ENCODE measurements around the gene LRPPRC. TPM values are rescaled to one million over a fixed set of nuclear protein-coding genes. Genes with fewer than 3 reads are reported as not detected.

The LRPPRC gene
- total RNA-seq, 1 experiment from 2014 or later: 253 TPM

DNA sequence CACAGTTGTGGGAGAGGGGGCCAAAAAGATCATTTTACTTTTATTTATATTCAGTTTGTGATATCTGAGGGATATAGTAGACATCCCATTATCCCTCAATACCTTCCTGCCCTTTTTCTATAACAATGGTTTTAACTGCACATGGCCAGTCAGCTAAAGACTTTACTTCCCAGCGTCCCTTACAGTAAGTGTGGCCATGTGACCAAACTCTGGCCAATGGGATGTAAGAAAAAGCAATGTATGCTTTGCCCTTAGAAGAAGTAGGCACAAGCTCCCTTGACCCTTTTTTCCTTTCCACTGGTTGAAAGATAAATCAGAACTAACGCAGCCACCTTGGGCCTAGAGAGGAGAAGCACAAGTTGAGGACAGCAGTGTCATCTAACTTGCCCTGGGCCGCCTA lies 44.6 kb upstream of the LRPPRC start (continued):
- TF ChIP-seq JAZF1 (CRISPR knock-in tag; IDR thresholded peaks at IDR 0.05): no peak
- no peak for TF ChIP-seq ZNF138 (CRISPR knock-in tag; conservative IDR thresholded peaks at IDR 0.05)
- TF ChIP-seq, protein P1, sequence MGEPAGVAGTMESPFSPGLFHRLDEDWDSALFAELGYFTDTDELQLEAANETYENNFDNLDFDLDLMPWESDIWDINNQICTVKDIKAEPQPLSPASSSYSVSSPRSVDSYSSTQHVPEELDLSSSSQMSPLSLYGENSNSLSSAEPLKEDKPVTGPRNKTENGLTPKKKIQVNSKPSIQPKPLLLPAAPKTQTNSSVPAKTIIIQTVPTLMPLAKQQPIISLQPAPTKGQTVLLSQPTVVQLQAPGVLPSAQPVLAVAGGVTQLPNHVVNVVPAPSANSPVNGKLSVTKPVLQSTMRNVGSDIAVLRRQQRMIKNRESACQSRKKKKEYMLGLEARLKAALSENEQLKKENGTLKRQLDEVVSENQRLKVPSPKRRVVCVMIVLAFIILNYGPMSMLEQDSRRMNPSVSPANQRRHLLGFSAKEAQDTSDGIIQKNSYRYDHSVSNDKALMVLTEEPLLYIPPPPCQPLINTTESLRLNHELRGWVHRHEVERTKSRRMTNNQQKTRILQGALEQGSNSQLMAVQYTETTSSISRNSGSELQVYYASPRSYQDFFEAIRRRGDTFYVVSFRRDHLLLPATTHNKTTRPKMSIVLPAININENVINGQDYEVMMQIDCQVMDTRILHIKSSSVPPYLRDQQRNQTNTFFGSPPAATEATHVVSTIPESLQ (CRISPR knock-in tag; IDR thresholded peaks at IDR 0.05): no peak

GRCh38 chr2:44038277-44038676 lies 42.5 kb upstream of the LRPPRC start:
- Mint-ChIP-seq H3K27me3 (ENCODE audit: low read depth) (no peaks in the 10 kb centered on the region), H3K36me3 (no peaks in the 10 kb centered on the region), H3K4me1 (peaks cover 15% of the 10 kb centered on the region), H3K27ac (no peak overlapping the region), H3K9me3 (no peaks in the 10 kb centered on the region), H3K4me3 (no peak overlapping the region)
- ATAC-seq: no peak
- TF ChIP-seq CTCF (IDR thresholded peaks at IDR 0.05) (no peak), JUN (CRISPR knock-in tag; IDR thresholded peaks at IDR 0.05) (no peak), ZNF138 (CRISPR knock-in tag; conservative IDR thresholded peaks at IDR 0.05) (no peak), FOXJ3 (CRISPR knock-in tag; IDR thresholded peaks at IDR 0.05; ENCODE audit: borderline replicate concordance) (no peak), IRF2 (CRISPR knock-in tag; IDR thresholded peaks at IDR 0.05; ENCODE audit: borderline replicate concordance, low read depth) (no peak), ZNF532 (CRISPR knock-in tag; IDR thresholded peaks at IDR 0.05; ENCODE audit: borderline replicate concordance) (no peak), ZNF219 (CRISPR knock-in tag; IDR thresholded peaks at IDR 0.05; ENCODE audit: borderline replicate concordance) (no peak), ZNF232 (CRISPR knock-in tag; IDR thresholded peaks at IDR 0.05) (no peak), CREB1 (CRISPR knock-in tag; IDR thresholded peaks at IDR 0.05) (no peak)
- TF ChIP-seq, protein P2, sequence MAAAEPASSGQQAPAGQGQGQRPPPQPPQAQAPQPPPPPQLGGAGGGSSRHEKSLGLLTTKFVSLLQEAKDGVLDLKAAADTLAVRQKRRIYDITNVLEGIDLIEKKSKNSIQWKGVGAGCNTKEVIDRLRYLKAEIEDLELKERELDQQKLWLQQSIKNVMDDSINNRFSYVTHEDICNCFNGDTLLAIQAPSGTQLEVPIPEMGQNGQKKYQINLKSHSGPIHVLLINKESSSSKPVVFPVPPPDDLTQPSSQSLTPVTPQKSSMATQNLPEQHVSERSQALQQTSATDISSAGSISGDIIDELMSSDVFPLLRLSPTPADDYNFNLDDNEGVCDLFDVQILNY (CRISPR knock-in tag; IDR thresholded peaks at IDR 0.05): no peak
- CTCF ChIA-PET: interaction anchor here (1.0 to 1.8 kb wide), 3 partner anchors 24 to 918 kb away, joined by 3 to 5 read pairs (median 4); no protein-coding TSS in a partner anchor
- POLR2A ChIA-PET: interaction anchor here (0.8 kb wide), 1 partner anchor 721 kb away, joined by 4 read pairs; no protein-coding TSS in a partner anchor
- DNase-seq (ENCODE audit: low spot score): no peak

DNA sequence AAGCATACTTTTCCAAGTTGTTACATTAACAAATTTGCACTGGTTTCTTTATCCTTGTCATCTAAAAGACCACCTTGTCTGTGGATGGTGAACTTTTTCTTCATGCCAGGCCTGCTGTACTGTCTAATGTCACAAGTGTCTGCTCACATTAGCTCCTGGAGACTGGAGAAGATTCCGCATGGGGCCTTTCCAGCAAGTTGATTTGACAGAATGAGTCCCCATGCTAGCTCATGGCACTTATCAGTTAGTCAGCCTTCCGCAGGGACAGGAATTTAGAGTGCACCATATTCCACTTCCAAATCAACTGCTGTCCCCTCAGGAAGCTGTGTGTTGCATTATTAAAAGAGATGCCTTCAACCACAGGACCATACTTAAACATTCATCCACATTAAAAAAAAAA lies 41.4 kb upstream of the LRPPRC start:
- DNase-seq (ENCODE audit: low spot score): no peak
- Mint-ChIP-seq H3K27me3 (ENCODE audit: low read depth) (no peaks in the 10 kb centered on the region), H3K36me3 (no peaks in the 10 kb centered on the region), H3K4me1 (peaks cover 15% of the 10 kb centered on the region), H3K9me3 (no peaks in the 10 kb centered on the region), H3K4me3 (no peak overlapping the region), H3K27ac (no peak overlapping the region)
- TF ChIP-seq CREB1 (CRISPR knock-in tag; IDR thresholded peaks at IDR 0.05) (no peak), SOX15 (CRISPR knock-in tag; IDR thresholded peaks at IDR 0.05) (no peak), ZBTB21 (CRISPR knock-in tag; IDR thresholded peaks at IDR 0.05; ENCODE audit: borderline replicate concordance) (no peak), USF2 (CRISPR knock-in tag; IDR thresholded peaks at IDR 0.05) (no peak), ELF4 (CRISPR knock-in tag; IDR thresholded peaks at IDR 0.05; ENCODE audit: low read depth) (no peak), TP53 (CRISPR knock-in tag; IDR thresholded peaks at IDR 0.05) (no peak)
- TF ChIP-seq, protein P3, sequence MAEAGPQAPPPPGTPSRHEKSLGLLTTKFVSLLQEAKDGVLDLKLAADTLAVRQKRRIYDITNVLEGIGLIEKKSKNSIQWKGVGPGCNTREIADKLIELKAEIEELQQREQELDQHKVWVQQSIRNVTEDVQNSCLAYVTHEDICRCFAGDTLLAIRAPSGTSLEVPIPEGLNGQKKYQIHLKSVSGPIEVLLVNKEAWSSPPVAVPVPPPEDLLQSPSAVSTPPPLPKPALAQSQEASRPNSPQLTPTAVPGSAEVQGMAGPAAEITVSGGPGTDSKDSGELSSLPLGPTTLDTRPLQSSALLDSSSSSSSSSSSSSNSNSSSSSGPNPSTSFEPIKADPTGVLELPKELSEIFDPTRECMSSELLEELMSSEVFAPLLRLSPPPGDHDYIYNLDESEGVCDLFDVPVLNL (CRISPR knock-in tag; IDR thresholded peaks at IDR 0.05; ENCODE audit: borderline replicate concordance, low read depth): no peak
- TF ChIP-seq, protein P4, sequence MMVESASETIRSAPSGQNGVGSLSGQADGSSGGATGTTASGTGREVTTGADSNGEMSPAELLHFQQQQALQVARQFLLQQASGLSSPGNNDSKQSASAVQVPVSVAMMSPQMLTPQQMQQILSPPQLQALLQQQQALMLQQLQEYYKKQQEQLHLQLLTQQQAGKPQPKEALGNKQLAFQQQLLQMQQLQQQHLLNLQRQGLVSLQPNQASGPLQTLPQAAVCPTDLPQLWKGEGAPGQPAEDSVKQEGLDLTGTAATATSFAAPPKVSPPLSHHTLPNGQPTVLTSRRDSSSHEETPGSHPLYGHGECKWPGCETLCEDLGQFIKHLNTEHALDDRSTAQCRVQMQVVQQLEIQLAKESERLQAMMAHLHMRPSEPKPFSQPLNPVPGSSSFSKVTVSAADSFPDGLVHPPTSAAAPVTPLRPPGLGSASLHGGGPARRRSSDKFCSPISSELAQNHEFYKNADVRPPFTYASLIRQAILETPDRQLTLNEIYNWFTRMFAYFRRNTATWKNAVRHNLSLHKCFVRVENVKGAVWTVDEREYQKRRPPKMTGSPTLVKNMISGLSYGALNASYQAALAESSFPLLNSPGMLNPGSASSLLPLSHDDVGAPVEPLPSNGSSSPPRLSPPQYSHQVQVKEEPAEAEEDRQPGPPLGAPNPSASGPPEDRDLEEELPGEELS (CRISPR knock-in tag; IDR thresholded peaks at IDR 0.05): no peak
- no peak for ATAC-seq
- ChIA-PET CTCF (interaction anchor here (0.5 to 1.7 kb wide), 4 partner anchors 23 to 919 kb away, joined by 3 to 4 read pairs (median 4); no protein-coding TSS in a partner anchor), POLR2A (no interaction called here)
